KOPT-K1 (cell line): Measurements from ENCODE around the gene ALS2CL.

Source experiments
- H3K27ac ChIP-seq: fragments of 200-600 bp; sonication (generic); 2 replicates; pipeline ENCODE4 v1.5.1; 2016; ENCODE audit warnings: antibody characterized with exemption, mild to moderate bottlenecking, low read depth, low read length; ENCODE audit not compliant: poor library complexity, severe bottlenecking
- H3K36me3 ChIP-seq: fragments of 200-600 bp; sonication (generic); 2 replicates; pipeline ENCODE4 v1.5.1; 2017; ENCODE audit warnings: antibody characterized with exemption, mild to moderate bottlenecking, low read length, moderate library complexity; ENCODE audit not compliant: insufficient read depth
- H3K9me3 ChIP-seq: fragments of 200-600 bp; sonication (generic); 2 replicates; pipeline ENCODE4 v1.5.1; 2017; ENCODE audit warnings: antibody characterized with exemption, low read length, mild to moderate bottlenecking; ENCODE audit not compliant: insufficient read depth, poor library complexity, severe bottlenecking

Gene ALS2CL

DNA sequence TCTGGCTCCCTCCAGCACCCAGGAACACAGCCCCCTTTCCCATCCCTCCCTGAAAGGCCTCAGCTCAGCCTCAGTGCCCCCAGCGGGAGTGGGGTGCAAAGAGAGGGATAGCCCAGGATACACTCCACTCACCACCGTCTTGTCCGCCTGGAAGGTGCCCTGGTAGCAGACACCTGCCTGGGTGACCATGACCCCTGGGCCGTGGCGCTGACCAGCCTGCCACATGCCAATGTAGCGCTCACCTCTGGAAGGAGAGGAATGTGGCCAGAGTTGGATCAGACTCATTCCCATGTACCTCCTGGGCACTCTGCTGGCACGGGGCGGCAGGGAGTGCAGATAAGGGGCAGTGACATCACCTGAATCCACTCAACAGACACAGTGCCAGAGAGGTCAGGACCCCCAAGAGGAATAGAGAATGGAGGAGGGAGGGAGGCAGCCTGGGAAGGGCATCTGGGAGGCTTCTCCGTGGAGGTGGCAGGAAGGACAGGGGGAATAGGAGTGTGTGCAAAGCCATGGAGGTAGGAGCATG is 13.1 kb downstream of the ALS2CL start:
- no peaks in the 10 kb centered on the region for H3K36me3 ChIP-seq
- H3K27ac ChIP-seq, result no peak overlapping the region
- no peaks in the 10 kb centered on the region for H3K9me3 ChIP-seq

DNA sequence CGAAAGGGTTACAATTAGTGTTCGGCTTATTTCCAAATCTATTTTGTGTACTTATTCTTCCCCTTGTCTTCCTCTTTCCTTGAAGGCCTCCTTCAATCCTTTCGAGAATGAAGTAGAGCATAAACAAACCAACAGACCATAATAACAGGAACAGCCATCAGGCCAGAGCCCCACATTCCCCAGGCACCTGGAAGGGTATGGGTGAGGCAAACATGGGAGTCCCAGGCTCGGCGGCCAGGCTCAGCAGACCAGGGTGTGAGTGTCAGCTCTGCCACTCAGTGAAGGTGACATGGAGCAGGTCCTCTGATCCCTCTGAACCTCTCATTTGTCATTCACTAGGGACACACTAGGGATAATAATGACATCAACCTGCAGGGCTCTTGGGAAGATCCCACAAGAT is 13.8 kb downstream of the ALS2CL start:
- Histone ChIP-seq H3K9me3 (no peaks in the 10 kb centered on the region), H3K36me3 (no peaks in the 10 kb centered on the region), H3K27ac (no peak overlapping the region)

DNA sequence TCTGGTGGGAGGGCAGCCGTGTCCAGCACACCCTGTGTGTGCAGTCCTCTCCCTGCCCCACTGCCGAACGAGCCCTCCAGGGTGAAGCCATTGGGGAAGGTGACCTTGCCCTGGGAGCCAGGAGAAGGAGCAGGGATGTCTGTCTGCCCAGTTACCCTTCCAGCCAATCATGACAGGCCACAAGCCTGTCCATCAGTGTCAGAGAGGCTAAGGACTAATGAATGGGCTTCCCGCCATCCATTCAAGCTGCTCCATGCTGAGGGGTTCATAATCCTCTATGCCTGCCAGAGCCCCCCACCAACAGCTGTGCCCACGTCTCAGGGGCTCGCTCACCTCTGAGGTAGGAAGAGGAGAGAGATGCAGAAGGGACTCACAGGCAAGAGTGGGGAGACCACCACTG is 15.2 kb downstream of the ALS2CL start:
- Histone ChIP-seq H3K36me3 (no peaks in the 10 kb centered on the region), H3K27ac (no peak overlapping the region), H3K9me3 (no peaks in the 10 kb centered on the region)

DNA sequence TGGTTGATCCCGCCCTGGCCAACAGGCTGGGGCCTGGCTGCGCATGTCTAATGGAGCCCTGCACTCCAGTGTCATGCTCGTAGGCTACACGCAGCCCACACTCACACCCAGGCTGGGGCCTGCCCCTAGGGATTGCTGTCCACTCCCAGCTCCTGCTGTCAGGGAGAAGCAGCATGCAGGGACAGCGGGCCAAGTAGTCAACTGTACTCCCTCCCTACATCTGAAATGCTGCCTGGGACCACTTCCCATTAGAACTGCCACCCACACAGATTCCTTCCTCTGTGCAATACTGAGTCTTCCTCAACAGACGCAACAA is 16.1 kb downstream of the ALS2CL start:
- Histone ChIP-seq H3K36me3 (no peaks in the 10 kb centered on the region), H3K9me3 (no peaks in the 10 kb centered on the region), H3K27ac (no peak overlapping the region)

DNA sequence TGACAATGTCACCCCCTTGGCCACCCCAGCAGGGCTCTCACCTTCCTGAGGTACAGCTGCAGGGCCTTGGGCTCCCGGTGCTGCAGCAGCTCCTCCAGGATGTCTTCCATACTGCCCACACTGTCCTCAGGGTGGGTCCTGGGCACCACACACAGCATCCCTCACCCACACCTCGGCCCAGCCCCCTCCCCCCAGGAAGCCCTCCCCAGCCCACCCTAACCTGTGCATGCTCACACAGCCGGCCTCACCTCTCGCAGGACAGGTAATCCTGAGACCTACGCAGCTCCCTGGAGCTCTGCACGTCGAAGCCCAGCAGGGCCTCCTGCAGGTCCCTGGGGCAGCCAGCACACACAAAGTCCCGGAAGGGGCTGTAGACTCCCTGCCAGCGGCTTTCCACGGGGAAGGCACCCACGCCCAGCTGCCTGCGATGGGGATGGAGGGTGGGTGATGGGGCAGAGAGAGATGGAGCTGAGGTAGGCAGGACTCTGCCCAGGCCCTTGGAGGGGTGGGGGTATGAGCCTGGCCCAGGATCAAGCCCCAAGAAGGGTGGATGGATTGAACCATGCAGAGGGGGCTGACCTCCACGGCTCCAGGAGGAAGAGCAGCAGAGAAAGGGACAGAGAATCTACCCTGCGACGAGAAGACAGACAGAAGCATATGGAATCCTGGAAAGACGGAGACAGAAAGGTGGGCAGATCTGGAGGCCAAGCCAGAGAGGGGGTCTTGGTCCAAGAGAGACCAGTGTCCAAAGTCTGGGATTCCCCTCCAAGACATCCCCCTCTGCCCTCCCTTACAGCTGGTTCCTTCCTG is 16.7 kb downstream of the ALS2CL start:
- no peak overlapping the region for H3K27ac ChIP-seq
- no peaks in the 10 kb centered on the region for H3K36me3 ChIP-seq
- H3K9me3 ChIP-seq, result no peaks in the 10 kb centered on the region

- no peak overlapping the region for H3K27ac ChIP-seq
- H3K36me3 ChIP-seq, result no peaks in the 10 kb centered on the region
Measured at GRCh38 chr3:46675843-46676567, 17.5 kb downstream of the ALS2CL start.

DNA sequence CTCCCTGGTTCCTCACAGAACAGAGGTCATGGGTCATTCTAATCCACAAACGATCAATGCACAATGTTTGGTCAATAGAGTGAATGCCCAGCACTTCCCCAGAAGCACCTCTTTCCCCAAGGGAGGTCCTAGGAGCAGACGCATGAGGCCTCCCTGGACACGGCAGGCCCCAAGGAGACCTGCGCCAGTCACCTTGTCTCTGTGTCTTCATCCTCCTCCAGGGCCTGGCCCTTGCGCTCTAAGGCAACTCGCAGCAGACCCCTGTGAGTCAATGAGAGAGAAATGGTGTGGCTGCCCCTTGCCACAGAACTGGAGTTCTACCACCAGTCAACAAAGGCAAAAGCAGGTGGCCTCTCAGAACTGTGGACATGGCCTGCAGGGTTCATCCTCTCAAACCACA is 18.1 kb downstream of the ALS2CL start:
- Histone ChIP-seq H3K36me3 (no peaks in the 10 kb centered on the region), H3K27ac (no peak overlapping the region), H3K9me3 (no peaks in the 10 kb centered on the region)

More at GRCh38 chr3:46675843-46676567, 17.5 kb downstream of the ALS2CL start:
- no peaks in the 10 kb centered on the region for H3K9me3 ChIP-seq

GRCh38 chr3:46674031-46674845 is 19.2 kb downstream of the ALS2CL start:
- no peak overlapping the region for H3K27ac ChIP-seq
- no peaks in the 10 kb centered on the region for H3K36me3 ChIP-seq
- no peaks in the 10 kb centered on the region for H3K9me3 ChIP-seq

GRCh38 chr3:46673151-46674030 is 20.1 kb downstream of the ALS2CL start:
- H3K36me3 ChIP-seq, result no peaks in the 10 kb centered on the region
- no peak overlapping the region for H3K27ac ChIP-seq
- no peaks in the 10 kb centered on the region for H3K9me3 ChIP-seq

GRCh38 chr3:46672349-46672695 is 21.2 kb downstream of the ALS2CL start:
- H3K27ac ChIP-seq, result no peak overlapping the region
- no peaks in the 10 kb centered on the region for H3K36me3 ChIP-seq
- no peaks in the 10 kb centered on the region for H3K9me3 ChIP-seq

GRCh38 chr3:46671541-46672348 is 21.7 kb downstream of the ALS2CL start:
- Histone ChIP-seq H3K9me3 (no peaks in the 10 kb centered on the region), H3K36me3 (no peaks in the 10 kb centered on the region), H3K27ac (no peak overlapping the region)

DNA sequence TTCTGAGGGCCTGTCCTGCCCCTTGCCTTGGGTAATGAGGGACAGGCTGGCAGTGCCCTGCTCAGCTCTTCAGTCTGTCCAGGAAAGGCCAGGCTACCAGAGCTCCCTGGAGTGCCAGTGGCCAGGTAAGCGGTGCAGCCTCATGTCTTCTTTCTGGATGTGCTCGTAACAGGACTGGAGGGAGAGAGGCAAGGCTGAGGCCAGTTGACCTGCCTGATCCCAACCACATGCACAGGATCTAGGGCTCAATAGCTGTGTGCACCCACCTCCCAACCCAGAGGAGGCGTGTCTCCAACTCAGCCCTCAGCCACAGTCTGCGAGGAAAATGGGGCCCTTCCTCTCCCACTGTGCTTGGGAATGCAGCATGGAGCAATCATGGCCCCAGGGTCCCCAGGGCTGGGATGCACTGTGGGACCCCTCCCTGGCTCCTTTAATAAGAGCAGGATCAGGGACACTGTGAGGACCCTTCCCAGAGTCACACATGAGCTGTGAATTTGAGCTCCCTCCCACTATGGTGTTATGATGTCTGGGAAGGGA is 22.5 kb downstream of the ALS2CL start:
- Histone ChIP-seq H3K27ac (no peak overlapping the region), H3K9me3 (no peaks in the 10 kb centered on the region), H3K36me3 (no peaks in the 10 kb centered on the region)

- H3K27ac ChIP-seq, result no peak overlapping the region
- no peaks in the 10 kb centered on the region for H3K9me3 ChIP-seq
- no peaks in the 10 kb centered on the region for H3K36me3 ChIP-seq
Measured at GRCh38 chr3:46670000-46670890, 23.2 kb downstream of the ALS2CL start.
